Psoas muscle (tissue), 8 donors: ENCODE results near the gene TSC2. TPM values are rescaled to one million over a fixed set of nuclear protein-coding genes. Genes with fewer than 3 reads are reported as not detected.
"Not testable (repeated sequence)": the region's sequence is repeated elsewhere in the genome, so short reads cannot be mapped to it uniquely, and the experiment has no call there.

Source experiments
- ATAC-seq, 4 donors: fragments of 200-7000 bp; cut with Tn5 transposase; one replicate each; pipeline ENCODE4 v1.9.1; 2020; ENCODE audit warnings: moderate library complexity in 3 of 4, mild to moderate bottlenecking in 2 of 4
- DNase-seq, 2 donors: peaks; one replicate each; pipeline ENCODE4 v3.0.0-alpha.2; 2020
- H3K27ac ChIP-seq: fragments of 200-600 bp; one replicate; pipeline ENCODE4 v1.8.0; 2022
- H3K27me3 ChIP-seq, 3 donors: fragments of 200-600 bp in 1 of 3; one replicate each; pipeline versions ENCODE4 v1.6.1 to v1.8.0; 2013 to 2022; ENCODE audit warnings: low read length in 2 of 3, mild to moderate bottlenecking in 2 of 3, moderate library complexity in 1 of 3; ENCODE audit not compliant: insufficient read depth in 3 of 3
- H3K36me3 ChIP-seq, 2 donors: fragments of 200-600 bp in 1 of 2; one replicate each; pipeline versions ENCODE4 v1.6.1 to v1.8.0; 2013 to 2022; ENCODE audit warnings: low read depth in 1 of 2, mild to moderate bottlenecking in 1 of 2, moderate library complexity in 1 of 2; ENCODE audit not compliant: insufficient read depth in 1 of 2
- H3K4me1 ChIP-seq: fragments of 200-600 bp; one replicate; pipeline ENCODE4 v1.8.0; 2022
- H3K4me3 ChIP-seq: fragments of 200-600 bp; one replicate; pipeline ENCODE4 v1.8.0; 2022; ENCODE audit warnings: mild to moderate bottlenecking
- H3K9me3 ChIP-seq: fragments of 200-600 bp; one replicate; pipeline ENCODE4 v1.8.0; 2022
- WGBS, 3 donors: extraction: QIAGEN DNeasy Blood & Tissue Kit; methylation state at CpG; one replicate each; pipeline versions ENCODE4 v1.1.6 to v1.1.7; 2013; 5-methylcytosine and 5-hydroxymethylcytosine counted together
- intact Hi-C, 2 donors: fragments of 100-400 bp; cut with DNase I; formaldehyde crosslinking; loops; one replicate each; pipeline versions ENCODE4 v1.11.0 to v1.14.2; 2022
- polyA plus RNA-seq, 3 donors: library from polyadenylated mRNA; stranded (reverse); fragments of 200-250 nt; gene quantifications; one replicate each; pipeline ENCODE4 v1.2.3, GENCODE V29; 2013
- total RNA-seq, 4 donors: library from RNA; stranded (reverse); fragmentation: NEBNext Ultra II Directional in 2 of 4; extraction: Animal tissue kit (Norgen Biotek cat#: 25700) in 2 of 4; gene quantifications; one replicate each; pipeline versions ENCODE4 v1.2.1 to v1.2.4, GENCODE V29; 2021 to 2023
- TF ChIP-seq, protein P1 (sequence below): fragments of 200-600 bp; IDR thresholded peaks from one replicate; pipeline ENCODE4 v1.8.0; 2022; ENCODE audit warnings: antibody characterized with exemption
- donor health status: healthy with polysubstance abuse.
- donor health status: DM: no; HTN: no; CAD: no; lungs with moderate emphysema.
- donor health status: Bipolar disorder and iron deficiency.
- donor health status: healthy.
- donor health status: DM: yes; HTN: yes; CAD: no.
- donor health status: DM: no; HTN: no; CAD: no.
- donor health status: DM: no; HTN: no; CAD: no.
- donor health status: DM: yes; HTN: yes; CAD: no.

Gene TSC2
- total and polyA plus RNA-seq, 7 donors: 27.8 to 89.9 (median 60.8) TPM

GRCh38 chr16:2033057-2033908, 14.5 kb upstream of the TSC2 start:
- Histone ChIP-seq H3K27me3 (no peaks in the 10 kb centered on the region), H3K27ac (peak overlapping the region; percentile 76), H3K9me3 (no peaks in the 10 kb centered on the region), H3K4me1 (peaks cover under 1% of the 10 kb centered on the region), H3K4me3 (peak overlapping the region; percentile 66), H3K36me3 (peaks cover 0 to 12% of the 10 kb centered on the region in 2 donors)
- intact Hi-C loops: no loop called here
- 37 to 43% (median 38%) methylated on average over 30 to 37 of the region's 37 CpGs for WGBS, 3 donors
- TF ChIP-seq, protein P1, sequence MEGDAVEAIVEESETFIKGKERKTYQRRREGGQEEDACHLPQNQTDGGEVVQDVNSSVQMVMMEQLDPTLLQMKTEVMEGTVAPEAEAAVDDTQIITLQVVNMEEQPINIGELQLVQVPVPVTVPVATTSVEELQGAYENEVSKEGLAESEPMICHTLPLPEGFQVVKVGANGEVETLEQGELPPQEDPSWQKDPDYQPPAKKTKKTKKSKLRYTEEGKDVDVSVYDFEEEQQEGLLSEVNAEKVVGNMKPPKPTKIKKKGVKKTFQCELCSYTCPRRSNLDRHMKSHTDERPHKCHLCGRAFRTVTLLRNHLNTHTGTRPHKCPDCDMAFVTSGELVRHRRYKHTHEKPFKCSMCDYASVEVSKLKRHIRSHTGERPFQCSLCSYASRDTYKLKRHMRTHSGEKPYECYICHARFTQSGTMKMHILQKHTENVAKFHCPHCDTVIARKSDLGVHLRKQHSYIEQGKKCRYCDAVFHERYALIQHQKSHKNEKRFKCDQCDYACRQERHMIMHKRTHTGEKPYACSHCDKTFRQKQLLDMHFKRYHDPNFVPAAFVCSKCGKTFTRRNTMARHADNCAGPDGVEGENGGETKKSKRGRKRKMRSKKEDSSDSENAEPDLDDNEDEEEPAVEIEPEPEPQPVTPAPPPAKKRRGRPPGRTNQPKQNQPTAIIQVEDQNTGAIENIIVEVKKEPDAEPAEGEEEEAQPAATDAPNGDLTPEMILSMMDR: no peak
- DNase-seq (peak in 1 of 2 donors; percentile 61), ATAC-seq (peak; percentile 23 to 53 (median 42))

- 62 to 70% (median 67%) methylated on average over 12 to 16 of the region's 32 CpGs for WGBS, 3 donors
- ATAC-seq, DNase-seq, H3K9me3 ChIP-seq, intact Hi-C loops, H3K27me3 ChIP-seq, H3K4me1 ChIP-seq: not testable (repeated sequence)
- Histone ChIP-seq H3K4me3 (peak overlapping the region; percentile 66), H3K36me3 (peaks cover 0 to 12% of the 10 kb centered on the region in 2 donors), H3K27ac (peak overlapping the region; percentile 76)
Measured at GRCh38 chr16:2033909-2034695, 13.7 kb upstream of the TSC2 start.

- WGBS, 3 donors: 59 to 76% (median 71%) methylated on average over 13 to 16 of the region's 17 CpGs
- peak overlapping the region; percentile 53 for H3K4me3 ChIP-seq
Measured at GRCh38 chr16:2034696-2035430, 12.9 kb upstream of the TSC2 start.

GRCh38 chr16:2035431-2036199, 12.2 kb upstream of the TSC2 start:
- TF ChIP-seq, protein P1: no peak
- Histone ChIP-seq H3K36me3 (peaks cover 0 to 7% of the 10 kb centered on the region in 2 donors), H3K9me3 (no peaks in the 10 kb centered on the region), H3K4me3 (peak overlapping the region; percentile 53), H3K4me1 (peaks cover 12% of the 10 kb centered on the region), H3K27ac (peak overlapping the region; percentile 64), H3K27me3 (no peaks in the 10 kb centered on the region)
- 48 to 51% (median 50%) methylated on average over 30 to 34 of the region's 34 CpGs for WGBS, 3 donors
- intact Hi-C loops: no loop called here
- ATAC-seq (peak in 1 of 4 donors; percentile 5), DNase-seq (peak in 1 of 2 donors; percentile 76)

More at GRCh38 chr16:2034696-2035430, 12.9 kb upstream of the TSC2 start:
- TF ChIP-seq, protein P1: no peak
- Histone ChIP-seq H3K4me1 (peaks cover 6% of the 10 kb centered on the region), H3K9me3 (no peaks in the 10 kb centered on the region), H3K27ac (peak overlapping the region; percentile 64), H3K27me3 (no peaks in the 10 kb centered on the region), H3K36me3 (peaks cover 0 to 11% of the 10 kb centered on the region in 2 donors)
- intact Hi-C loops: no loop called here
- DNase-seq: no peak
- ATAC-seq: no peak
